Stimulated activated CD4-positive, alpha-beta T cell treated with anti-CD3 and anti-CD28 coated beads, Interleukin-12 subunit alpha, Interleukin-12 subunit beta, amount 100 ng/mL, for 48 hours (primary cell): Measurements from ENCODE around the gene CRYGN.

Experiments used
- DNase-seq, 3 donors: peaks; one replicate each; pipeline ENCODE4 v3.0.0-alpha.2; 2020; ENCODE audit warnings: low read depth in 2 of 3, low spot score in 1 of 3

The CRYGN gene

GRCh38 chr7:151408839-151409666 is 30.9 kb downstream of the CRYGN start:
- DNase-seq = no peak

- no peak for DNase-seq
Measured at GRCh38 chr7:151408498-151408838, 31.5 kb downstream of the CRYGN start.

- no peak for DNase-seq
Measured at GRCh38 chr7:151406886-151407583, 32.9 kb downstream of the CRYGN start.

GRCh38 chr7:151406051-151406875 is 33.7 kb downstream of the CRYGN start:
- DNase-seq = no peak

GRCh38 chr7:151405588-151405987 is 34.4 kb downstream of the CRYGN start:
- no peak for DNase-seq

- DNase-seq = no peak
Measured at GRCh38 chr7:151405056-151405455, 34.9 kb downstream of the CRYGN start.

- DNase-seq = no peak
Measured at GRCh38 chr7:151404216-151405011, 35.5 kb downstream of the CRYGN start.

GRCh38 chr7:151403764-151404163 is 36.2 kb downstream of the CRYGN start:
- DNase-seq = no peak

- no peak for DNase-seq
Measured at GRCh38 chr7:151402029-151402835, 37.7 kb downstream of the CRYGN start.

GRCh38 chr7:151400626-151401315 is 39.2 kb downstream of the CRYGN start:
- no peak for DNase-seq

GRCh38 chr7:151399906-151400305 is 40.0 kb downstream of the CRYGN start:
- DNase-seq = no peak

GRCh38 chr7:151399305-151399601 is 40.7 kb downstream of the CRYGN start:
- DNase-seq = no peak

GRCh38 chr7:151398446-151399304 is 41.3 kb downstream of the CRYGN start:
- DNase-seq = no peak

- no peak for DNase-seq
Measured at GRCh38 chr7:151397026-151397425, 42.9 kb downstream of the CRYGN start.

- no peak for DNase-seq
Measured at GRCh38 chr7:151396328-151396970, 43.5 kb downstream of the CRYGN start.

- no peak for DNase-seq
Measured at GRCh38 chr7:151395036-151395367, 44.9 kb downstream of the CRYGN start.

GRCh38 chr7:151394076-151395035 is 45.6 kb downstream of the CRYGN start:
- no peak for DNase-seq
